ENCODE measurements around the gene DCAF6.

The DCAF6 gene

GRCh38 chr1:167991546-167991945, 55.1 kb downstream of the DCAF6 start:
- no peaks in the 10 kb centered on the region for H3K9me3 ChIP-seq (ENCODE audit: control insufficient read depth, insufficient read depth, low read length)
- no peak for DNase-seq (ENCODE audit: low read depth, low spot score)
- H3K4me3 ChIP-seq (ENCODE audit: low read length), result no peak overlapping the region
- no CpG with 5 or more reads among the region's 2 CpGs for WGBS (ENCODE audit: insufficient coverage, insufficient read length)
- no peaks in the 10 kb centered on the region for H3K4me1 ChIP-seq (ENCODE audit: control insufficient read depth, insufficient read depth, low read length)
- H3K27ac ChIP-seq (ENCODE audit: low read length), result no peak overlapping the region
- no peaks in the 10 kb centered on the region for H3K36me3 ChIP-seq (ENCODE audit: control insufficient read depth, insufficient read depth, low read length)
- H3K27me3 ChIP-seq (ENCODE audit: control insufficient read depth, insufficient read depth, low read length), result no peaks in the 10 kb centered on the region

GRCh38 chr1:167993720-167994119, 57.2 kb downstream of the DCAF6 start:
- DNase-seq (ENCODE audit: low read depth, low spot score), result no peak
- H3K27me3 ChIP-seq (ENCODE audit: control insufficient read depth, insufficient read depth, low read length), result no peaks in the 10 kb centered on the region
- H3K9me3 ChIP-seq (ENCODE audit: control insufficient read depth, insufficient read depth, low read length), result no peaks in the 10 kb centered on the region

GRCh38 chr1:167994560-167994959, 58.1 kb downstream of the DCAF6 start:
- H3K27me3 ChIP-seq (ENCODE audit: control insufficient read depth, insufficient read depth, low read length), result no peaks in the 10 kb centered on the region
- no peak overlapping the region for H3K4me3 ChIP-seq (ENCODE audit: low read length)
- H3K9me3 ChIP-seq (ENCODE audit: control insufficient read depth, insufficient read depth, low read length), result no peaks in the 10 kb centered on the region
- no peaks in the 10 kb centered on the region for H3K36me3 ChIP-seq (ENCODE audit: control insufficient read depth, insufficient read depth, low read length)
- H3K4me1 ChIP-seq (ENCODE audit: control insufficient read depth, insufficient read depth, low read length), result no peaks in the 10 kb centered on the region
- H3K27ac ChIP-seq (ENCODE audit: low read length), result no peak overlapping the region
- DNase-seq (ENCODE audit: low read depth, low spot score), result no peak
- no CpG with 5 or more reads among the region's 2 CpGs for WGBS (ENCODE audit: insufficient coverage, insufficient read length)

More at GRCh38 chr1:167993720-167994119, 57.2 kb downstream of the DCAF6 start:
- no peak overlapping the region for H3K27ac ChIP-seq (ENCODE audit: low read length)
- no peaks in the 10 kb centered on the region for H3K4me1 ChIP-seq (ENCODE audit: control insufficient read depth, insufficient read depth, low read length)
- H3K36me3 ChIP-seq (ENCODE audit: control insufficient read depth, insufficient read depth, low read length), result no peaks in the 10 kb centered on the region
- WGBS (ENCODE audit: insufficient coverage, insufficient read length), result no CpG with 5 or more reads among the region's 2 CpGs
- H3K4me3 ChIP-seq (ENCODE audit: low read length), result no peak overlapping the region

GRCh38 chr1:167995038-167995437, 58.6 kb downstream of the DCAF6 start:
- Histone ChIP-seq H3K36me3 (ENCODE audit: control insufficient read depth, insufficient read depth, low read length) (no peaks in the 10 kb centered on the region), H3K27ac (ENCODE audit: low read length) (no peak overlapping the region), H3K4me1 (ENCODE audit: control insufficient read depth, insufficient read depth, low read length) (no peaks in the 10 kb centered on the region), H3K27me3 (ENCODE audit: control insufficient read depth, insufficient read depth, low read length) (no peaks in the 10 kb centered on the region), H3K4me3 (ENCODE audit: low read length) (no peak overlapping the region), H3K9me3 (ENCODE audit: control insufficient read depth, insufficient read depth, low read length) (no peaks in the 10 kb centered on the region)
- DNase-seq (ENCODE audit: low read depth, low spot score), result no peak
- WGBS (ENCODE audit: insufficient coverage, insufficient read length), result no CpG with 5 or more reads among the region's 3 CpGs

GRCh38 chr1:167996266-167996665, 59.8 kb downstream of the DCAF6 start:
- no peak overlapping the region for H3K4me3 ChIP-seq (ENCODE audit: low read length)
- no peaks in the 10 kb centered on the region for H3K36me3 ChIP-seq (ENCODE audit: control insufficient read depth, insufficient read depth, low read length)
- no peaks in the 10 kb centered on the region for H3K27me3 ChIP-seq (ENCODE audit: control insufficient read depth, insufficient read depth, low read length)
- WGBS (ENCODE audit: insufficient coverage, insufficient read length), result no CpG with 5 or more reads among the region's 3 CpGs
- no peaks in the 10 kb centered on the region for H3K9me3 ChIP-seq (ENCODE audit: control insufficient read depth, insufficient read depth, low read length)
- no peak overlapping the region for H3K27ac ChIP-seq (ENCODE audit: low read length)
- no peaks in the 10 kb centered on the region for H3K4me1 ChIP-seq (ENCODE audit: control insufficient read depth, insufficient read depth, low read length)
- no peak for DNase-seq (ENCODE audit: low read depth, low spot score)

GRCh38 chr1:167997037-167997575, 60.6 kb downstream of the DCAF6 start:
- DNase-seq (ENCODE audit: low read depth, low spot score), result no peak
- Histone ChIP-seq H3K36me3 (ENCODE audit: control insufficient read depth, insufficient read depth, low read length) (no peaks in the 10 kb centered on the region), H3K4me3 (ENCODE audit: low read length) (no peak overlapping the region), H3K27ac (ENCODE audit: low read length) (no peak overlapping the region), H3K9me3 (ENCODE audit: control insufficient read depth, insufficient read depth, low read length) (no peaks in the 10 kb centered on the region), H3K27me3 (ENCODE audit: control insufficient read depth, insufficient read depth, low read length) (no peaks in the 10 kb centered on the region), H3K4me1 (ENCODE audit: control insufficient read depth, insufficient read depth, low read length) (no peaks in the 10 kb centered on the region)
- WGBS (ENCODE audit: insufficient coverage, insufficient read length), result no CpG with 5 or more reads among the region's 3 CpGs

- Histone ChIP-seq H3K27ac (ENCODE audit: low read length) (no peak overlapping the region), H3K4me1 (ENCODE audit: control insufficient read depth, insufficient read depth, low read length) (no peaks in the 10 kb centered on the region), H3K27me3 (ENCODE audit: control insufficient read depth, insufficient read depth, low read length) (no peaks in the 10 kb centered on the region), H3K4me3 (ENCODE audit: low read length) (no peak overlapping the region), H3K36me3 (ENCODE audit: control insufficient read depth, insufficient read depth, low read length) (no peaks in the 10 kb centered on the region; the same call in 1 of the 2 replicates), H3K9me3 (ENCODE audit: control insufficient read depth, insufficient read depth, low read length) (no peaks in the 10 kb centered on the region)
- DNase-seq (ENCODE audit: low read depth, low spot score), result no peak
- WGBS (ENCODE audit: insufficient coverage, insufficient read length), result no CpG with 5 or more reads among the region's 3 CpGs
Measured at GRCh38 chr1:167999877-168000276, 63.4 kb downstream of the DCAF6 start.

GRCh38 chr1:168000656-168001055, 64.2 kb downstream of the DCAF6 start:
- no peaks in the 10 kb centered on the region; the same call in 1 of the 2 replicates for H3K36me3 ChIP-seq (ENCODE audit: control insufficient read depth, insufficient read depth, low read length)
- no peaks in the 10 kb centered on the region for H3K4me1 ChIP-seq (ENCODE audit: control insufficient read depth, insufficient read depth, low read length)
- no peak overlapping the region for H3K27ac ChIP-seq (ENCODE audit: low read length)
- no peak overlapping the region for H3K4me3 ChIP-seq (ENCODE audit: low read length)
- H3K27me3 ChIP-seq (ENCODE audit: control insufficient read depth, insufficient read depth, low read length), result no peaks in the 10 kb centered on the region
- no CpG with 5 or more reads among the region's 3 CpGs for WGBS (ENCODE audit: insufficient coverage, insufficient read length)
- DNase-seq (ENCODE audit: low read depth, low spot score), result no peak
- no peaks in the 10 kb centered on the region for H3K9me3 ChIP-seq (ENCODE audit: control insufficient read depth, insufficient read depth, low read length)

GRCh38 chr1:168001213-168001612, 64.7 kb downstream of the DCAF6 start:
- no peak overlapping the region for H3K4me3 ChIP-seq (ENCODE audit: low read length)
- H3K27ac ChIP-seq (ENCODE audit: low read length), result no peak overlapping the region
- no CpG with 5 or more reads among the region's 1 CpG for WGBS (ENCODE audit: insufficient coverage, insufficient read length)
- H3K9me3 ChIP-seq (ENCODE audit: control insufficient read depth, insufficient read depth, low read length), result no peaks in the 10 kb centered on the region
- H3K4me1 ChIP-seq (ENCODE audit: control insufficient read depth, insufficient read depth, low read length), result no peaks in the 10 kb centered on the region
- no peaks in the 10 kb centered on the region for H3K27me3 ChIP-seq (ENCODE audit: control insufficient read depth, insufficient read depth, low read length)
- no peaks in the 10 kb centered on the region; the same call in 1 of the 2 replicates for H3K36me3 ChIP-seq (ENCODE audit: control insufficient read depth, insufficient read depth, low read length)
- no peak for DNase-seq (ENCODE audit: low read depth, low spot score)

- no CpG with 5 or more reads among the region's 2 CpGs for WGBS (ENCODE audit: insufficient coverage, insufficient read length)
- no peaks in the 10 kb centered on the region for H3K9me3 ChIP-seq (ENCODE audit: control insufficient read depth, insufficient read depth, low read length)
- H3K27me3 ChIP-seq (ENCODE audit: control insufficient read depth, insufficient read depth, low read length), result no peaks in the 10 kb centered on the region
- H3K36me3 ChIP-seq (ENCODE audit: control insufficient read depth, insufficient read depth, low read length), result no peaks in the 10 kb centered on the region; the same call in 1 of the 2 replicates
- no peak overlapping the region for H3K4me3 ChIP-seq (ENCODE audit: low read length)
- no peak for DNase-seq (ENCODE audit: low read depth, low spot score)
- H3K4me1 ChIP-seq (ENCODE audit: control insufficient read depth, insufficient read depth, low read length), result no peaks in the 10 kb centered on the region
- no peak overlapping the region for H3K27ac ChIP-seq (ENCODE audit: low read length)
Measured at GRCh38 chr1:168004531-168004930, 68.0 kb downstream of the DCAF6 start.

GRCh38 chr1:168005529-168005928, 69.0 kb downstream of the DCAF6 start:
- H3K4me3 ChIP-seq (ENCODE audit: low read length), result no peak overlapping the region
- H3K27me3 ChIP-seq (ENCODE audit: control insufficient read depth, insufficient read depth, low read length), result no peaks in the 10 kb centered on the region
- no peaks in the 10 kb centered on the region for H3K4me1 ChIP-seq (ENCODE audit: control insufficient read depth, insufficient read depth, low read length)
- no peaks in the 10 kb centered on the region for H3K9me3 ChIP-seq (ENCODE audit: control insufficient read depth, insufficient read depth, low read length)
- no peak overlapping the region for H3K27ac ChIP-seq (ENCODE audit: low read length)
- no peak for DNase-seq (ENCODE audit: low read depth, low spot score)
- no peaks in the 10 kb centered on the region; the same call in 1 of the 2 replicates for H3K36me3 ChIP-seq (ENCODE audit: control insufficient read depth, insufficient read depth, low read length)
